Endodermal cell (in vitro differentiated cells): ENCODE results near the gene PLEKHG3. TPM values are rescaled to one million over a fixed set of nuclear protein-coding genes. Genes with fewer than 3 reads are reported as not detected.

ENCODE experiments used
- DNase-seq: peaks from one replicate; pipeline ENCODE4 v3.0.0-alpha.2; 2017
- H3K27ac ChIP-seq: 2 replicates; pipeline ENCODE4 v1.5.1; 2013; ENCODE audit warnings: mild to moderate bottlenecking, low read depth, low read length, moderate library complexity
- H3K27me3 ChIP-seq: 2 replicates; pipeline ENCODE4 v1.6.1; 2013; ENCODE audit warnings: mild to moderate bottlenecking, low read length, moderate library complexity; ENCODE audit not compliant: insufficient read depth, control insufficient read depth, poor library complexity, severe bottlenecking
- H3K36me3 ChIP-seq: 2 replicates; pipeline ENCODE4 v1.7.0; 2013; ENCODE audit warnings: mild to moderate bottlenecking, low read length, moderate library complexity; ENCODE audit not compliant: control insufficient read depth, insufficient read depth
- H3K4me1 ChIP-seq: one replicate; pipeline ENCODE4 v1.7.0; 2013; ENCODE audit warnings: low read length; ENCODE audit not compliant: control insufficient read depth, insufficient read depth
- H3K4me3 ChIP-seq: 2 replicates; pipeline ENCODE4 v1.5.1; 2013; ENCODE audit warnings: mild to moderate bottlenecking, low read length, moderate library complexity
- H3K9ac ChIP-seq: 2 replicates; pipeline ENCODE4 v1.6.1; 2013; ENCODE audit warnings: mild to moderate bottlenecking, low read length, moderate library complexity; ENCODE audit not compliant: poor library complexity, severe bottlenecking; ENCODE audit errors: extremely low read depth
- H3K9me3 ChIP-seq: 2 replicates; pipeline ENCODE4 v1.6.1; 2013; ENCODE audit warnings: mild to moderate bottlenecking, low read length, moderate library complexity; ENCODE audit not compliant: control insufficient read depth
- H3K27ac Mint-ChIP-seq: 2 replicates; pipeline ENCODE4 v1.8.0; 2020; ENCODE audit warnings: mixed read lengths
- H3K27me3 Mint-ChIP-seq: 2 replicates; pipeline ENCODE4 v1.8.0; 2021; ENCODE audit warnings: mild to moderate bottlenecking, mixed read lengths; ENCODE audit not compliant: insufficient read depth
- H3K36me3 Mint-ChIP-seq: 2 replicates; pipeline ENCODE4 v1.8.0; 2020; ENCODE audit warnings: low read depth, mixed read lengths
- H3K4me1 Mint-ChIP-seq: 2 replicates; pipeline ENCODE4 v1.8.0; 2020; ENCODE audit warnings: mixed read lengths
- H3K4me3 Mint-ChIP-seq: 2 replicates; pipeline ENCODE4 v1.8.0; 2020; ENCODE audit warnings: mild to moderate bottlenecking, moderate library complexity, mixed read lengths
- H3K9me3 Mint-ChIP-seq: 2 replicates; pipeline ENCODE4 v1.8.0; 2020; ENCODE audit warnings: mild to moderate bottlenecking, mixed read lengths
- WGBS, 2 experiments: methylation state at CpG; one replicate each; pipeline versions ENCODE4 v1.1.5 to v1.1.7; 2013; ENCODE audit warnings: missing lambda C conversion rate in 2 of 2, mixed read lengths in 1 of 2; ENCODE audit not compliant: insufficient coverage in 1 of 2, insufficient read length in 1 of 2; 5-methylcytosine and 5-hydroxymethylcytosine counted together
- microRNA-seq: library from miRNA; unstranded; fragments of <30 nt; microRNA quantifications from one replicate; pipeline ENCODE4 v1.2.0, GENCODE V29; 2020; ENCODE audit warnings: borderline microRNAs expressed
- total RNA-seq, 2 donors: library from RNA; stranded (reverse); fragmentation: NEBNext Ultra II Directional in 1 of 2; extraction: Animal tissue kit (Norgen Biotek cat#: 25700) in 1 of 2; gene quantifications; 2 replicates in 1 of 2; 3 replicates in 1 of 2; pipeline ENCODE4 v1.2.1, GENCODE V29; 2021
- TF ChIP-seq, protein P1 (sequence below): fragments of 200-600 bp; sonication (generic); conservative IDR thresholded peaks from 2 replicates; pipeline ENCODE4 v1.5.0; 2021; ENCODE audit warnings: antibody characterized with exemption, mild to moderate bottlenecking

Gene PLEKHG3
- total RNA-seq, 2 donors from 2014 or later, result 31.7 to 52.6 TPM

DNA sequence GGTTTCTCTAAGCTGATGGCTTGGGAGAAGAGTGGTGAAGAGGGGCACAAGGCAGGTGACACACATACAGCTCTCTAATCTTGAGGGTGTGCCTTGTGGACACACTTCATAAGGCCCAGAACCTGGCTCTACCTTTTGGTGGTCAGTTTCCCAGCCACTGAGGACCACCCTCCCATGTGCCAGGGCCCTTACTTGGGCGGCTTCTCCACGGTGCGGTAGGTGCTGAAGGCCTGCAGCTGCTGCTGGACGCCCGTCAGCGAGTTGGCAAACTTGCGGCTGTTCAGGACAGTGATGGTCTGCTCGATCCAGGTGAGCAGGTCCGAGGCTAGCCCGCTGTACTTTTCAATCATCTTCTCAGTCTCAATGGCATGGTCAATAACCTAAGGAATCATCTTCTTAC is 95.3 kb downstream of the PLEKHG3 start:
- Mint-ChIP-seq H3K27me3 (peaks cover 2% of the 10 kb centered on the region), H3K4me3 (no peak overlapping the region), H3K27ac (no peak overlapping the region), H3K4me1 (no peaks in the 10 kb centered on the region), H3K9me3 (no peaks in the 10 kb centered on the region), H3K36me3 (no peaks in the 10 kb centered on the region)
- TF ChIP-seq, protein P1, sequence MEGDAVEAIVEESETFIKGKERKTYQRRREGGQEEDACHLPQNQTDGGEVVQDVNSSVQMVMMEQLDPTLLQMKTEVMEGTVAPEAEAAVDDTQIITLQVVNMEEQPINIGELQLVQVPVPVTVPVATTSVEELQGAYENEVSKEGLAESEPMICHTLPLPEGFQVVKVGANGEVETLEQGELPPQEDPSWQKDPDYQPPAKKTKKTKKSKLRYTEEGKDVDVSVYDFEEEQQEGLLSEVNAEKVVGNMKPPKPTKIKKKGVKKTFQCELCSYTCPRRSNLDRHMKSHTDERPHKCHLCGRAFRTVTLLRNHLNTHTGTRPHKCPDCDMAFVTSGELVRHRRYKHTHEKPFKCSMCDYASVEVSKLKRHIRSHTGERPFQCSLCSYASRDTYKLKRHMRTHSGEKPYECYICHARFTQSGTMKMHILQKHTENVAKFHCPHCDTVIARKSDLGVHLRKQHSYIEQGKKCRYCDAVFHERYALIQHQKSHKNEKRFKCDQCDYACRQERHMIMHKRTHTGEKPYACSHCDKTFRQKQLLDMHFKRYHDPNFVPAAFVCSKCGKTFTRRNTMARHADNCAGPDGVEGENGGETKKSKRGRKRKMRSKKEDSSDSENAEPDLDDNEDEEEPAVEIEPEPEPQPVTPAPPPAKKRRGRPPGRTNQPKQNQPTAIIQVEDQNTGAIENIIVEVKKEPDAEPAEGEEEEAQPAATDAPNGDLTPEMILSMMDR, result no peak
- no peak overlapping the region for H3K9ac ChIP-seq
- no peaks in the 10 kb centered on the region for H3K27me3 ChIP-seq
- no peak overlapping the region for H3K4me3 ChIP-seq
- DNase-seq, result no peak
- no peak overlapping the region for H3K27ac ChIP-seq
- no peaks in the 10 kb centered on the region for H3K4me1 ChIP-seq
- WGBS, 2 experiments, result 94% methylated on average over 10 of the region's 10 CpGs
- H3K9me3 ChIP-seq, result no peaks in the 10 kb centered on the region
- H3K36me3 ChIP-seq, result no peaks in the 10 kb centered on the region

Small RNAs within 50 kb of the gene (microRNA-seq; reads per million reads assigned to microRNA genes)
- gene MIR7855, result not detected

Other genes starting within 250 kb of the PLEKHG3 start
- 1 to 10 TPM; 1.3 to 2.0 TPM for gene AKAP5, start 238.9 kb upstream of the PLEKHG3 start, total RNA-seq
- gene ZBTB25, start 200.6 kb upstream of the PLEKHG3 start, total RNA-seq, result 10 to 100 TPM; 14.0 to 17.0 TPM
- 10 to 100 TPM; 31.0 to 32.4 TPM for gene ZBTB1, start 199.7 kb upstream of the PLEKHG3 start, total RNA-seq
- 10 to 100 TPM in 1 of 2 donors, 1 to 10 TPM in 1; 7.9 to 12.9 TPM for gene HSPA2, start 163.7 kb upstream of the PLEKHG3 start, total RNA-seq
- gene PPP1R36, start 154.5 kb upstream of the PLEKHG3 start, total RNA-seq, result 1 to 10 TPM in 1 of 2 donors, under 1 TPM in 1; 0.24 to 1.2 TPM
- 1 to 10 TPM in 1 of 2 donors, under 1 TPM in 1; 0.77 to 1.4 TPM for gene SPTB, start 175.5 kb downstream of the PLEKHG3 start, total RNA-seq
- gene CHURC1, start 210.0 kb downstream of the PLEKHG3 start, total RNA-seq, result 10 to 100 TPM; 56.7 to 63.2 TPM
- 1 to 10 TPM; 2.6 to 3.7 TPM for gene GPX2, start 238.3 kb downstream of the PLEKHG3 start, total RNA-seq